ENCODE data around the gene OBP2B. TPM values are rescaled to one million over a fixed set of nuclear protein-coding genes. Genes with fewer than 3 reads are reported as not detected.

The OBP2B gene
- total and polyA plus RNA-seq, 9 of the 15 experiments (the other 6 are each of a cell fraction or from before 2014, with no cell fraction given), result not detected

DNA sequence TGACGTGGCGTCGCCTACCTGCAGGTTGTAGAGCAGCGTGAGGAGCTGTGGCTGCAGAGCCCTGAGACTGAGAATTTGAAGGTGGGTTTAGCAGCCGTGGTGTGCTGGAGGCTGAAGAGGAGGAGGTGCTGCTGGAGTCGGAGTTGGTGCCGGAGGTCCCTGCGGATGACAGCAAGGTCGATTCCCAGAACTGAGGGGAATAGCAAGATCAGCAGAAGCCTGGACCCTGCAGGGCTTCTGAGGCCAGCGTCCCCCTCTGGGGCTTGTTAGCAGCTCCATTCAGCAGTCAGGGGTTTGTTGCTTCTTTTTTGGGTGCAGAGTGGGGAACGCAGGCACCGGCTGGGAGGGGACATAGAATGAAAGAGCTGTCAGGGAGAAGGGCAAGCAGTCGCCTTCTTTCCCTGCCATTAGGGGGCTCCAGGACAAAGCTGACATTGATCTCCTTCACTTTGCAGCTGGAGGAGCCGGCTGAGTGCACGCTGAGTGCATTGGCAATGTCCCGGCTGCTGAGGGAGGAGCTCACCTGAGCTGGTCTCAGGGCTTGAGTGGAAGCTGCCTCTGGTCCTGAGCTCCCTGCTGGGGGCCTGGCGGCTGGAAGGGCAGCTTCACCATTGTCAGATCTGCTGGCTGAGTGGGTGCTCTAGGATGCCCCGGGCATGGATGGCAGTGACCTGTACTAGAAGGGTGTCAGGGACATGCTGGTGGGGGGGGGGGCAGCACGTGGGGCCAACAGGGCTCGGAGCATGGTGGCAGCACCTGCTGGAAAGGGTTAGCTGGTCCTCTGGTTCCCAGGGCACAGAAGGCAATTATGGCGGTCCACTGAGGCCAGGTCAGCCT, 20.8 kb downstream of the OBP2B start:
- Histone ChIP-seq H3K4me3 (no peak overlapping the region), H3K4me2 (ENCODE audit: insufficient read depth, low read length) (no peak overlapping the region), H4K20me1 (replicated peaks; ENCODE audit: control insufficient read depth, insufficient read depth, low read length) (no peaks in the 10 kb centered on the region), H3K9me1 (ENCODE audit: control insufficient read depth, insufficient read depth, low read length) (no peaks in the 10 kb centered on the region), H3K9me3 (replicated peaks; ENCODE audit: control insufficient read depth, insufficient read depth, low read depth, low read length) (no peaks in the 10 kb centered on the region), H2AFZ (ENCODE audit: low read depth, low read length) (0 out of 2 replicates have a peak overlapping the region, but pooled peaks have one; percentile 19), H3K27me3 (ENCODE audit: control insufficient read depth in 2 of 2, insufficient read depth in 2 of 2, low read length in 2 of 2) (peaks cover 18 to 34% of the 10 kb centered on the region in 2 experiments; a peak in 4 of 5 replicates), H3K27ac (ENCODE audit: extremely low read depth, low read depth, low read length) (no peak overlapping the region), H3K4me1 (replicated peaks in 1 of 2; ENCODE audit: control insufficient read depth in 2 of 2, insufficient read depth in 2 of 2, low read length in 2 of 2) (peaks cover 4 to 15% of the 10 kb centered on the region in 2 experiments; a peak in 3 of 5 replicates), H3K9ac (ENCODE audit: insufficient read depth in 1 of 2, low read depth in 2 of 2, low read length in 2 of 2) (0 out of 4 replicates have a peak overlapping the region, but pooled peaks of 1 of the 2 experiments have one; percentile 50), H3K36me3 (ENCODE audit: control insufficient read depth, insufficient read depth, low read length) (no peaks in the 10 kb centered on the region), H3K79me2 (ENCODE audit: control insufficient read depth, insufficient read depth, low read length) (no peaks in the 10 kb centered on the region)
- ATAC-seq, result peak; percentile 81
- FAIRE-seq, result peak; percentile 68
- 17% methylated on average over 19 of the region's 21 CpGs for WGBS (ENCODE audit: insufficient coverage, low coverage, missing lambda C conversion rate)
- intact Hi-C loops (cut with micrococcal nuclease), result loop anchor here (1.0 to 5.0 kb wide), 3 partner anchors 49 to 141 kb away; no protein-coding TSS in a partner anchor
- CTCF ChIA-PET (ENCODE audit: low intra/inter-chr PET ratio), result no interaction called here
- in situ Hi-C loops (cut with MboI), result loop anchor here (5.0 kb wide), 2 partner anchors 144 to 299 kb away; no protein-coding TSS in a partner anchor
- peak; percentile 38 to 69 (median 52) for DNase-seq (ENCODE audit: extremely low read depth in 1 of 4, low spot score in 3 of 4)
- BruUV-seq (replicated peaks), result no TSS peak
- POLR2A ChIA-PET, result interaction anchor here (0.7 to 2.4 kb wide), 9 partner anchors 21 to 171 kb away, joined by 3 to 12 read pairs (median 4); partner anchors contain the start of genes MED22 and RPL7A
- TF ChIP-seq RAD21 (CRISPR knock-in tag; conservative IDR thresholded peaks at IDR 0.05 in 1 of 2, IDR thresholded peaks at IDR 0.05 in 1 of 2), result peak; percentile 25 to 66; a peak in 2 of 4 replicates
- TF ChIP-seq TFAP4 (CRISPR knock-in tag; IDR thresholded peaks at IDR 0.05; ENCODE audit: borderline replicate concordance), result peak; percentile 75
- 0 out of 2 replicates have a peak, but pooled peaks have one; percentile 33 for TF ChIP-seq SMC3 (conservative IDR thresholded peaks at IDR 0.05; ENCODE audit: insufficient read depth, low read depth, low read length)
- TF ChIP-seq, protein P1, sequence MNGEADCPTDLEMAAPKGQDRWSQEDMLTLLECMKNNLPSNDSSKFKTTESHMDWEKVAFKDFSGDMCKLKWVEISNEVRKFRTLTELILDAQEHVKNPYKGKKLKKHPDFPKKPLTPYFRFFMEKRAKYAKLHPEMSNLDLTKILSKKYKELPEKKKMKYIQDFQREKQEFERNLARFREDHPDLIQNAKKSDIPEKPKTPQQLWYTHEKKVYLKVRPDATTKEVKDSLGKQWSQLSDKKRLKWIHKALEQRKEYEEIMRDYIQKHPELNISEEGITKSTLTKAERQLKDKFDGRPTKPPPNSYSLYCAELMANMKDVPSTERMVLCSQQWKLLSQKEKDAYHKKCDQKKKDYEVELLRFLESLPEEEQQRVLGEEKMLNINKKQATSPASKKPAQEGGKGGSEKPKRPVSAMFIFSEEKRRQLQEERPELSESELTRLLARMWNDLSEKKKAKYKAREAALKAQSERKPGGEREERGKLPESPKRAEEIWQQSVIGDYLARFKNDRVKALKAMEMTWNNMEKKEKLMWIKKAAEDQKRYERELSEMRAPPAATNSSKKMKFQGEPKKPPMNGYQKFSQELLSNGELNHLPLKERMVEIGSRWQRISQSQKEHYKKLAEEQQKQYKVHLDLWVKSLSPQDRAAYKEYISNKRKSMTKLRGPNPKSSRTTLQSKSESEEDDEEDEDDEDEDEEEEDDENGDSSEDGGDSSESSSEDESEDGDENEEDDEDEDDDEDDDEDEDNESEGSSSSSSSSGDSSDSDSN (IDR thresholded peaks at IDR 0.05; ENCODE audit: borderline replicate concordance in 1 of 2, low read depth in 2 of 2, low read length in 2 of 2), result no peak
- TF ChIP-seq, protein P2, sequence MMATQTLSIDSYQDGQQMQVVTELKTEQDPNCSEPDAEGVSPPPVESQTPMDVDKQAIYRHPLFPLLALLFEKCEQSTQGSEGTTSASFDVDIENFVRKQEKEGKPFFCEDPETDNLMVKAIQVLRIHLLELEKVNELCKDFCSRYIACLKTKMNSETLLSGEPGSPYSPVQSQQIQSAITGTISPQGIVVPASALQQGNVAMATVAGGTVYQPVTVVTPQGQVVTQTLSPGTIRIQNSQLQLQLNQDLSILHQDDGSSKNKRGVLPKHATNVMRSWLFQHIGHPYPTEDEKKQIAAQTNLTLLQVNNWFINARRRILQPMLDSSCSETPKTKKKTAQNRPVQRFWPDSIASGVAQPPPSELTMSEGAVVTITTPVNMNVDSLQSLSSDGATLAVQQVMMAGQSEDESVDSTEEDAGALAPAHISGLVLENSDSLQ (IDR thresholded peaks at IDR 0.05), result peak; percentile 64
- TF ChIP-seq MEIS2 (IDR thresholded peaks at IDR 0.05; ENCODE audit: partially characterized antibody), result peak; percentile 50
- no peak for TF ChIP-seq PHF20 (IDR thresholded peaks at IDR 0.05; ENCODE audit: partially characterized antibody)
- TF ChIP-seq TAF7 (tag; IDR thresholded peaks at IDR 0.05), result no peak
- peak; percentile 68 to 75 (median 69) for TF ChIP-seq CTCF (IDR thresholded peaks at IDR 0.05 in 2 of 3, conservative IDR thresholded peaks at IDR 0.05 in 1 of 3; ENCODE audit: insufficient read depth in 2 of 3, low read depth in 1 of 3, low read length in 3 of 3)
- no peak for TF ChIP-seq HDAC1 (IDR thresholded peaks at IDR 0.05)
- peak; percentile 33; the same call in 1 of the 2 replicates for TF ChIP-seq ZNF263 (CRISPR knock-in tag; IDR thresholded peaks at IDR 0.05; ENCODE audit: borderline replicate concordance)

All from K562 (cell line).